K562 treated with DMSO at 1 percent for 12 hours (cell line): Measurements from ENCODE around the gene SEMA6B. TPM values are rescaled to one million over a fixed set of nuclear protein-coding genes. Genes with fewer than 3 reads are reported as not detected.

Experiments
- total RNA-seq: library from RNA; unstranded; fragments of 300-600 nt; gene quantifications from 2 replicates; pipeline ENCODE4 v1.2.3, GENCODE V29; 2022; ENCODE audit not compliant: insufficient read depth

Gene SEMA6B, protein sequence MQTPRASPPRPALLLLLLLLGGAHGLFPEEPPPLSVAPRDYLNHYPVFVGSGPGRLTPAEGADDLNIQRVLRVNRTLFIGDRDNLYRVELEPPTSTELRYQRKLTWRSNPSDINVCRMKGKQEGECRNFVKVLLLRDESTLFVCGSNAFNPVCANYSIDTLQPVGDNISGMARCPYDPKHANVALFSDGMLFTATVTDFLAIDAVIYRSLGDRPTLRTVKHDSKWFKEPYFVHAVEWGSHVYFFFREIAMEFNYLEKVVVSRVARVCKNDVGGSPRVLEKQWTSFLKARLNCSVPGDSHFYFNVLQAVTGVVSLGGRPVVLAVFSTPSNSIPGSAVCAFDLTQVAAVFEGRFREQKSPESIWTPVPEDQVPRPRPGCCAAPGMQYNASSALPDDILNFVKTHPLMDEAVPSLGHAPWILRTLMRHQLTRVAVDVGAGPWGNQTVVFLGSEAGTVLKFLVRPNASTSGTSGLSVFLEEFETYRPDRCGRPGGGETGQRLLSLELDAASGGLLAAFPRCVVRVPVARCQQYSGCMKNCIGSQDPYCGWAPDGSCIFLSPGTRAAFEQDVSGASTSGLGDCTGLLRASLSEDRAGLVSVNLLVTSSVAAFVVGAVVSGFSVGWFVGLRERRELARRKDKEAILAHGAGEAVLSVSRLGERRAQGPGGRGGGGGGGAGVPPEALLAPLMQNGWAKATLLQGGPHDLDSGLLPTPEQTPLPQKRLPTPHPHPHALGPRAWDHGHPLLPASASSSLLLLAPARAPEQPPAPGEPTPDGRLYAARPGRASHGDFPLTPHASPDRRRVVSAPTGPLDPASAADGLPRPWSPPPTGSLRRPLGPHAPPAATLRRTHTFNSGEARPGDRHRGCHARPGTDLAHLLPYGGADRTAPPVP
- total RNA-seq: 3.0 TPM in 2 replicates

DNA sequence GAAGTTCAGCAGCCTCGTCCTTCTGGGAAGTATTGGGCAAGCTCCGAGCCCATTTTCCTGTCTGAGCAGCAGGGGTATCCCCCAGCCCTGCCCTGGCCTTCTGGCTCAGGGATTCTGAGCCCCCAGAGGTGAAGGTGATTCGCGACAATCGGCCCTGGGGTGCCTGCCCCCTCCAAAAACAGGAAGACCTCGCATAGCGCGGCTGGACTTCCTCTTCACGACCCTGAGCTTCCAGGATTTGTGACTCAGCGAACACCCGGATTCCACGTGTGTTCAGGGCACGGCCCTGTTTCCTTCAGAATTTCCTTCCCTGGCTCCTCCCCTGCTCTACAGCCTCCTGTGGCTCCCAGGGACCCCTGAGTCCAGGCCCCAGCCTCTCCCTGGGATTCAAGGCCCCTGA lies at the start of gene SEMA6B:
Gene SEMA6B, minus strand, starts transcription at position 116 of the 400 bp plus-strand sequence. CDS start 1,227 bp downstream, outside the sequence.

DNA sequence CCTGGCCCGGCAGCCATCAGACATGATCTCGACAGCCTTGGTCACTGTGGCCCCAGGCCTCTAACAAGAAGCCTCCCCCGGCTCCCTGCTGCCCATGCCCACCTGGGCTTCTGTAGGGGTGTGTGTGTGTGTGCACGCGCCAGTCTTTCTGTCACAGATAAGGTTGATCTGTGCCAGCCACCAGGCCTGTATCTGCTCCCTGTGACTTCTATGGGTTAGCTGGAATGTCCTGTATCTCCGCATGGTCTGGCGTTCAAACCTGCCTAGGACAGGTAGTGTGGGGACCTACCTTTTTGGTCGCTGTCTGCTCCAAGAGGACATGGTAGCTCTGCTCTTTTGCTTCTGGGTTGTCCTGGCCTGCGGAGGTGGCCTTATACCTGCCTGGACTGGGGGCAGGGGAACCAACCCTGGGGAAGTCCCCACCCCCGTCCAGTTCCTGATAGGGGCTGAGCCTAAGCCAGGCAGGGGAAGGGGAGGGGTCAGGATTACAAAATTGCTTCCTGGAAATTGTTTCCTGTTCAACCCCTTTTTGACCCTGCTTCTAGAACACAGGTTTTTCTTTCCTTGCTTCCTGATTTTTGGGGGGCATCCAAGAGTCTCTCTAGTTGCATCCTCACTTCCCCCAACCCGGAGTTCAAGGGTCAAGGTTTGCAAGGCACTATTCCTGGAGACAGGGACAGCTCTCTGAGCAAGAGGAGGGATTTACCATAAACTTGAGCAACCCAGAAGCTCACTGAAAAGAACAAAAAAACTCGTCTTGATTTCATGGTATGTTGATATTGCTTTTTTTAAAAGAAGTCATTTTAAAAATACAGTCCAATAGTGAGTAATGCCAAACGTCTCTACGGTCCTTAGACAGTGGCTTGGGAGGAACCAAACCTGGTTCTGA lies 19.5 kb downstream of the SEMA6B start, which contains the start of gene LRG1:
Gene LRG1, minus strand, starts transcription at position 344 of the 889 bp plus-strand sequence. Its CDS starts 23 bp downstream, at position 321.

DNA sequence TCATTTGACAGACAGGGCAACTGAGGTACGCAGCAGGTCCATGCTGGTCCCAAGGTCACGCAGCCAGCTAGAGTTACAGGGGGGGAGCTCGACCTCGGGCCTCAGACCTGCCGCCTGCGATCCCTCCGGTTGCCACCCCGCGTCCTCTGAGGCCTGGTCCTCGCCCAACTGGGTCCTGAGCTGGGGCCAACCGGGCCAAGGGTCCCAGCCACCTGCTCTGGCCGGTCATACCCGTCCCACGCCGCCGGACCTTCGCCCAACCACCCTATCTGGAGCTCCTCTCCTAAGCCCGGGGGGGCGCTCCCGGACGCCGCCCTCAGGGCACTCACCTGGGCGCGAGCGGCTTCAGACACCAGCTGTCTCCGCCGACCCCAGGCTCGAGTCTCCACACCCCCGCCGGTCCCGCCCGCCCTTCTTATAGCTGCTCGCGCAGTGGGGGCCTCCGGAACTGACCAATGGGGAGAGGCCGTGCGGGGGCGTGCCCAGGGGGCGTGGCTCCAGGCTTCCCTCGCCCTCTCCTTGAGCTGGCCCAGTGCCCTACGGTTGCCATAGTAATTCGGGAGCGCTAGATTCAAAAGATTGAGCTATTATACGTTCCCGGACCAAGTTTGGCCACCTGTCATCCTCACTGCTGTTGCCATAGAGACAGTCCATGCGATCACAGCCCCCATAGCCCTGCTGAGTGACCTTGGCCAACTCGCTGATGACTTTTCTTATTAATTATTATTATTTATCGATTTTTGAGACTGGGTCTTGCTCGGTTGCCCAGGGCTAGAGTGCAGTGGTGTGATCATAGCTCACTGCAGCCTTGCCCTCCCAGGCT lies 24.4 kb downstream of the SEMA6B start, which contains the start of gene PLIN5:
Gene PLIN5, minus strand, starts transcription at position 389 of the 823 bp plus-strand sequence. CDS start 1,150 bp downstream, outside the sequence.

DNA sequence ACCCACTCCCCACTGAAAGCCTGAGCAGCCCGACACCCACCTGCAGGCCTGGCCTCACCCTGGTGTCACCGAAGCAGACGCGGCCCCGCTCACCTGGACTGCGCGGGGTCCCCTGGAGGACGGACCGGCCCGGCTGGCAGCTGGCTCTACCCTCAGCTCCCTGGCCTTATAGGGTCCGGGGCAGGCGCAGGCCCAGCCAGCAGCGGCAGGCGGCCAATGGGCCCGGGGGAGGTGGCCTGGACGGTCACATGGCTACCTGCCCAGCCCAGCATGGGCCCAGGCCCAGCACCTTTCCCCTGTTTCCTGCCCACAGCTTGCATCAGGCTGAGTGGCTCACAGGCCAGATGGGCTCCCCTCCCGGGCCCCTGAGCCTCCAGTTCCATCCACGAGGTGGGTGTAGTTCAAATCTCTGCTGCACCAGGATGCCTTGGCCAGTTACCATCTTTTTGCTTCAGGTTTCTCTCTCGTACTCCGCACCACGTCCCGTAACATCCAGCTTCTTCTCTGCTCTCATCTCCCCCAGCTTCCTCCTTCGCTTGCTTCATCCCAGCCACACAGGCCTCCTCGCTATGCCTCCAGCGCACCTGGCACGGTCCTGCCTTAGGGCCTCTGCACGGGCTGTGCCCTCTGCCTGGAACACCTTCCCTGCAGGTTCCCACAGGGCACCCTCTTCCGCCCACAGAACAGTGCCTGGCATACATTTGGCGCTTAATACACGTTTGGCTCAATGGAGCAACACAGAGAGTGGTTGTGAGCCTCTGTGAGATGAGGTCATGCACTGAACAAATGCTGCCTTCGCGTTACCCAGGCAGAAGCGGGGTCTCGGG lies 40.9 kb downstream of the SEMA6B start, which contains the start of gene PLIN4:
Gene PLIN4, minus strand, starts transcription at position 142 of the 827 bp plus-strand sequence. CDS start 214 bp downstream, outside the sequence.

Other genes starting within 250 kb of the SEMA6B start
- gene STAP2, start 220.9 kb downstream of the SEMA6B start, total RNA-seq: 1.5 and 5.0 TPM in 2 replicates
- gene MPND, start 216.1 kb downstream of the SEMA6B start, total RNA-seq: 11.5 and 12.9 TPM in 2 replicates
- gene SH3GL1, start 159.1 kb downstream of the SEMA6B start, total RNA-seq: 78.4 and 89.0 TPM in 2 replicates
- 46.1 and 85.8 TPM in 2 replicates for gene CHAF1A, start 157.0 kb downstream of the SEMA6B start, total RNA-seq
- gene UBXN6, start 101.9 kb downstream of the SEMA6B start, total RNA-seq: 126 and 174 TPM in 2 replicates
- gene HDGFL2, start 87.4 kb downstream of the SEMA6B start, total RNA-seq: 47.7 and 49.5 TPM in 2 replicates
- 0.15 and 0.23 TPM in 2 replicates for gene PLIN4, start 41.2 kb downstream of the SEMA6B start, total RNA-seq
- gene PLIN5, start 24.5 kb downstream of the SEMA6B start, total RNA-seq: 0.28 and 1.3 TPM in 2 replicates
- 20.9 and 22.2 TPM in 2 replicates for gene LRG1, start 19.6 kb downstream of the SEMA6B start, total RNA-seq
- 10.0 and 14.8 TPM in 2 replicates for gene TNFAIP8L1, start 79.8 kb upstream of the SEMA6B start, total RNA-seq
- gene MYDGF, start 110.7 kb upstream of the SEMA6B start, total RNA-seq: 289 and 338 TPM in 2 replicates
- gene DPP9, start 164.2 kb upstream of the SEMA6B start, total RNA-seq: 21.4 and 59.0 TPM in 2 replicates
- gene FEM1A, start 232.1 kb upstream of the SEMA6B start, total RNA-seq: 1.7 and 4.1 TPM in 2 replicates